GM12864 (cell line): Measurements from ENCODE around the gene PAMR1.

ENCODE experiments used
- DNase-seq: peaks from one replicate; pipeline ENCODE4 v3.0.0-alpha.2; 2011; ENCODE audit warnings: low read depth
- H3K4me3 ChIP-seq: 2 replicates; pipeline ENCODE4 v1.5.1; 2011; ENCODE audit warnings: mild to moderate bottlenecking, low read depth, low read length, control low read depth
- TF ChIP-seq, protein P1 (sequence below): IDR thresholded peaks from 2 replicates; pipeline ENCODE4 v1.5.1; 2011; ENCODE audit warnings: low read depth, mild to moderate bottlenecking, moderate library complexity, low read length, control low read depth, inconsistent platforms; ENCODE audit errors: missing control alignments

The PAMR1 gene

DNA sequence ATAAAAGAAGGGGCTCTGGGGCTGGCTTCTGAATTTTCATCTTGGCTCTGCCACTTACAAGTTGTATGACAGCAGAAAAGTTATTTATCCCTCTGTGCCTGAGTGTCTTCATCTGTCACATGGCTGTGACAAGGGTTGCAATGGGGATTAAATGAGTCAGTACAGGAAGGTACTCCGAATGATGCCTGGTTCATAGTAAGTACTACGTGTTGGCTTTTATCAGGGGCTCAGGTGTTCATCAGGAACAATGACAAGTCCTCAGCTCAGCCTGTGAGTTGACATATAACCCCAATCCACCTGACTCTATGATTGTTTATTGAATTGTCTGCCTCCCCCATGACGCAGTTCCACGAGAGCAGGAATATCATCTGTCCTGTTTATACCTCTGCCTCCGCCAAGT is 45.7 kb downstream of the PAMR1 start:
- TF ChIP-seq, protein P1, sequence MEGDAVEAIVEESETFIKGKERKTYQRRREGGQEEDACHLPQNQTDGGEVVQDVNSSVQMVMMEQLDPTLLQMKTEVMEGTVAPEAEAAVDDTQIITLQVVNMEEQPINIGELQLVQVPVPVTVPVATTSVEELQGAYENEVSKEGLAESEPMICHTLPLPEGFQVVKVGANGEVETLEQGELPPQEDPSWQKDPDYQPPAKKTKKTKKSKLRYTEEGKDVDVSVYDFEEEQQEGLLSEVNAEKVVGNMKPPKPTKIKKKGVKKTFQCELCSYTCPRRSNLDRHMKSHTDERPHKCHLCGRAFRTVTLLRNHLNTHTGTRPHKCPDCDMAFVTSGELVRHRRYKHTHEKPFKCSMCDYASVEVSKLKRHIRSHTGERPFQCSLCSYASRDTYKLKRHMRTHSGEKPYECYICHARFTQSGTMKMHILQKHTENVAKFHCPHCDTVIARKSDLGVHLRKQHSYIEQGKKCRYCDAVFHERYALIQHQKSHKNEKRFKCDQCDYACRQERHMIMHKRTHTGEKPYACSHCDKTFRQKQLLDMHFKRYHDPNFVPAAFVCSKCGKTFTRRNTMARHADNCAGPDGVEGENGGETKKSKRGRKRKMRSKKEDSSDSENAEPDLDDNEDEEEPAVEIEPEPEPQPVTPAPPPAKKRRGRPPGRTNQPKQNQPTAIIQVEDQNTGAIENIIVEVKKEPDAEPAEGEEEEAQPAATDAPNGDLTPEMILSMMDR = no peak
- no peak for DNase-seq
- no peak overlapping the region for H3K4me3 ChIP-seq

DNA sequence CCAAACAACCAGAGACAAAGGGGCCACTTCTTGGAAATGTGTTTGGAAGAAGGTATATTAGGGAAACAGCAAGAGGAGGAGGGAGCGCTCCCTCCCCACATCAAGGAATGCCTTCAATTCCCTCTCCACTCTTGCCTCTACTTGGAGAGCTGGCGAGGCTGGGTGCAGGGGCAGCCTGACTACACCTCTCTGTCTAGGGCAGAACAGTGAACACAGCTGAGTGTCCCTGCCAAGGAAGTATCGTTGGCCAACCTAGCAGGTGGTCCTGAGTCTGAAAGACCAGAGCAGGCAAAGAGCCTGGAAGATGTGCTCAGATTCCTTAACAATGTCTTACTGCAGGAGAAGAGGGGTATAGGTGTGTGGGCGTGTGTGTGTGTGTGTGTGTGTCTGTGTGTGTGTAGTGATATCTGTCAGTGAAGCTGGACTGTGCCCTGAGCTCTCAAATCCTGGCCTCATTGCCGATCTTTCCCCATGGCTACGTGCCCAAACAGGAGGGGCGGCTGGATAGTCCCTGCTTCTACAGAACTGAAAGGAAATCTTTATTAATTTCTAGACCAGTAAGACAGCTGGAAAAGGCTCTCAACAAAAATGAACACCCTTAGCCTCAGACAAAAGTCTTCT is 46.8 kb downstream of the PAMR1 start:
- TF ChIP-seq, protein P1 = no peak
- no peak overlapping the region for H3K4me3 ChIP-seq
- DNase-seq = no peak

DNA sequence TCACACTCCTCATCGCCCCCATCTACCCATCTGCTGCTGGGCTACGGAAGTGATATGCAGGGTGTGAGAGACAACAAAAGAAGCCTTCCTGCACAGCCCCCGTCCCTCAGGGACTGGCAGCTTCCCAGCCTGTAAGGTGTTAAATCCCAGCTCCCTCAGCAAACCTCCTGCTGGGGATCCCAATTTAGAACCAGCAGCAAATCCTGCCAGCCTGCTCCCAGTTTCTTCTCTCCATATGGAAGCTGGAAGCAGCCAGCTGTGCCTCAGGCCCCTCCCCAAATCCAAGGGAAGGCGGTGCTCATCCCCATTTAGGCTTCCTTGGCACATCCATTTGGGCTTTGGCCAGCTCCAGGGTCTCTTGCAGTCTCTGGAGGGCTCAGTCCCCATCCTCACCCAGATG is 47.5 kb downstream of the PAMR1 start:
- DNase-seq = no peak
- no peak overlapping the region for H3K4me3 ChIP-seq
- TF ChIP-seq, protein P1 = no peak

DNA sequence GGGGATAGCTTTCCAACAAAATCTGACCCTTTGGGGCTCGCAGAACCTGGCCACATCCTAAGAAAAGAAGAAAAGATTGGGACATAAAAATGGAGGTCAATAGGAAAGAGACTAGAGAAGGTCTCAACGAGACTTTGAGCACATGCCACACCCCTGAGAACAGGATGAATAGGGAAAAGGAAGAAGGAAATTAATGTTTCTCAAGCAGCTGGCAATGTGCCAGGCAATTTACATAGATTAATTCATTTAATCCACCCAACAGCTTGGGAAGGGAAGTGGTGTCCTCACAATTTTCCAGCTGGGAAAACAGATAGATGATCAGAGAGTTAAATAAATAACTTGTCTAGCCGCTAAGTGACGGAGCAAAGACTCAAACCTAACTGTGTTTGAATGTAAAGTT is 50.7 kb downstream of the PAMR1 start:
- no peak for DNase-seq
- TF ChIP-seq, protein P1 = no peak
- H3K4me3 ChIP-seq = no peak overlapping the region

DNA sequence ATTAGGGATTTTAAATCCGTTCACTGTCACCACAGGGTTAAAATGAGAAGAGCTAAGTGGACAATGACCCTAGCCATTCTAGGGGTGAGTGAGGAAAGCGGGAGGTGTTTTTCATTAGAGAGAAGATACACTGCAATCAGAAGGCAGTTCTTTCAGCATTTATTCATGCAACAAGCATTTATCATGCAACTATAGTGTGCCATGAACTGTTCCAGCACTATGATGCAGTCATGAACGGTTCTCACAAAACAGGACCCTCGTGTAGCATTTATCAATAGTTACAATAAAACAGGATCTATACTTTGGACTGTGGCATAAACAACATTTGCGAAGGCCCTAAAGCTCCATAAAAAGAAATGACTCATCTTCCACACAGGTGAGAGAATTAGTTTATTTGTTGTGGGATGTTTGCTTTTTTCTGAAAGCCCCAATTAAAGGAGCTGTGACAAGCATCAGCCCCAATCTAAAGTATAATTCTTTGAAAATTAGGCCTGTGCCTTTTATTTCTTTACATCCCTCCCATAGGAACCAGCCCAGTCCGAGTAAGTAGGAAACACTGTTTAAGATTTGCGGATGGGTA is 51.5 kb downstream of the PAMR1 start:
- no peak for DNase-seq
- no peak overlapping the region for H3K4me3 ChIP-seq
- TF ChIP-seq, protein P1 = no peak

DNA sequence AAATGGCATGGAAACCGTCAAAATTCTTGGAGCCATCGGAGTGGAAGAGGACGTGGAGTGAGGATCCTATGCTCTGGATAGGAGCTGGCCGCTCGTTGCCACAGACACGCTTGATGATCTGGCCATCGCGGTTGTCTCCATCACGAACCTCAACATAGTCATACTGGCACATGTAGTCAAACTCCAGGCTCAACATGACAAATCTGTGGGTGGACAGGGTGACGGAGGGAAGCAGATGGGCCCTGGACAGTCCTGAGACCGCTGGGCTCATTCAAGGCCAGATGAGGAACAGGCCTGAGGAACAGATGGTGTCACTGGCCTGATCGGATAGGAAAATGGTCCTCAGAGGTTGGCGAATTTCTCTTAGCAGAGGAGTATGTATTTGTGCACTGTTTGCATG is 54.8 kb downstream of the PAMR1 start:
- no peak for DNase-seq
- TF ChIP-seq, protein P1 = no peak
- H3K4me3 ChIP-seq = no peak overlapping the region

DNA sequence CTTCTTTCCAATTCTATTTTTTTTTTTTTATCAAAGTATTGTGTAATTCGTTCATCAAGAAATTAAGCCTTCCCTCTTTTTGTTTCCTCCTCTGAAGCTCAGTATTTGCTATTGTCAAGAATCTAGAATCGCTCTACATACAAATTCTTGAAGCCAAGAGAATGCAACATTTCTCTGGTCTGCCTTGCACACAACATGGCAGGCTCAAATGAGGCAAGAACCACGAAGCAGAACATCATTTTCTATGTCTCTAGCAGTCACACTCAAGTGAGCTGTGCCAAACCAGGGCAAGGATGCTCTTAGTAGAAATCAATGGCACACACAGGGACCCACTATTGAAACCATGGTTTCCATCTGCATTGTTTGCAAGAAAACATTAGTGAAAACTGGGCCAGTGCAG is 59.4 kb downstream of the PAMR1 start:
- H3K4me3 ChIP-seq = no peak overlapping the region
- no peak for DNase-seq
- TF ChIP-seq, protein P1 = no peak
